Measurements from ENCODE around the gene HAS3.
A peak's percentile ranks its signal among the peaks of the same experiment; 100 is the strongest.
"Not testable (repeated sequence)": the region's sequence is repeated elsewhere in the genome, so short reads cannot be mapped to it uniquely, and the experiment has no call there.

The HAS3 gene, protein sequence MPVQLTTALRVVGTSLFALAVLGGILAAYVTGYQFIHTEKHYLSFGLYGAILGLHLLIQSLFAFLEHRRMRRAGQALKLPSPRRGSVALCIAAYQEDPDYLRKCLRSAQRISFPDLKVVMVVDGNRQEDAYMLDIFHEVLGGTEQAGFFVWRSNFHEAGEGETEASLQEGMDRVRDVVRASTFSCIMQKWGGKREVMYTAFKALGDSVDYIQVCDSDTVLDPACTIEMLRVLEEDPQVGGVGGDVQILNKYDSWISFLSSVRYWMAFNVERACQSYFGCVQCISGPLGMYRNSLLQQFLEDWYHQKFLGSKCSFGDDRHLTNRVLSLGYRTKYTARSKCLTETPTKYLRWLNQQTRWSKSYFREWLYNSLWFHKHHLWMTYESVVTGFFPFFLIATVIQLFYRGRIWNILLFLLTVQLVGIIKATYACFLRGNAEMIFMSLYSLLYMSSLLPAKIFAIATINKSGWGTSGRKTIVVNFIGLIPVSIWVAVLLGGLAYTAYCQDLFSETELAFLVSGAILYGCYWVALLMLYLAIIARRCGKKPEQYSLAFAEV

DNA sequence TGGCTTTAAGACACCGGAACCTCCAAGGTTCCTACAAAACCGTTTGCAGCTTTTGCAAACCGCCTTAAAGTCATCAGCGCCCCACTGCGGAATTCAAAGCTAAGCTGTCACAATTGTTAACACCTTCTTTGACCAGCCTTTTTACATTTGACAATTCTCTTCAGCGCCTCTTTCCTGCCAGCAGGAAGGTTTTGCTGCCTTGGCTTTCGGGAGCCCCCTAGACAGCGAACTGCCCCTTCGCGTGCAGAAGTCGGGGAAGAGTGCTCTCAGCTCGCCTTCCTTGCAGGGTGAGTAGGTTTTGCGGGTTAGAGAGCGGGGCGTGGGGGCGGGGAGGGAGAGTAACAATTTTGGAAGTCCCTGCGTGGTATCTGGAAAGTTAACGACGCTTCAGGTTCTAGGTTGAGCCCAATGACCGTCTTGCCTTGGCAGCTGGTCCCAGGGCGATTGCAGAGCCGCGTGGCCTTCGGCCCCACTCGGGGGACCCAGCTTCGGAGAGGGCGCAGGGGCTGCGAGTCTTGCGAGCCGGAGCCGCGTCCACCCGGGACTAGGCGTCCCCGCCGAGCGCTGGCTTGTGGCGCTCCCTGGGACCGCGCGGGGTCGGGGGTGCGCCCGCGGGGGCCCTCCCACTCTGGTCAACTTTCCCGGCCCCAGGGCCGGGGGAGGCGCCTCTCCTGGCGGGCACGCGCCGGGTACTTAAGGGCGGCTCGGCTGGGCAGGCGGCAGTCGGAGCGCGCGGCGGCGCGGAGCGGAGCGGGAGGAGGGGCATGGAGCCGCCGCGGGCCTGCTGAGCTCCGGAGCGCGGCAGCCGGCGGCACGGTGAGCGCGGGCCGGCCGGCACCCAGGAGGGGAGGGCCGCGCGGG, at the start of gene HAS3:
HAS3 (plus strand) TSS at position 153 of the 861 bp plus-strand sequence. CDS start 3,743 bp downstream, outside the sequence.
- DNase-seq: peak; percentile 74

DNA sequence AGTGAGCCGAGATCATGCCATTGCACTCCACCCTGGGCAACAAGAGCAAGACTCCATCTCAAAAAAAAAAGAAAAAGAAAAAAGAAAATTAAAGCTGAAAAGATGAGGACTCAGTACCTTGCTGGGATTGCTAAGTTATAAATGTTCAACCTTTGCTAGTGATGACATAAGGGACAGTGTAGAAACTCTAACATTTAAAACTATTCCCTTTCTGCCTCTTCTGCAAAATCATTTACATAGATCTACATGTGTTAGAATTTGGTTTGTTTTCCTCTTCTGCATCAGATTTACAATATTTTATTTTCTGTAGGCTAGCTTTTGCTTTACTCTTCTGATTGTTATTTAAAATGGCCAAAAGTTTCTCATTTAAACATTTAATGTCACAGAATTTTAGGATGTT, 49.5 kb upstream of the HAS3 start:
- no peak for DNase-seq

DNA sequence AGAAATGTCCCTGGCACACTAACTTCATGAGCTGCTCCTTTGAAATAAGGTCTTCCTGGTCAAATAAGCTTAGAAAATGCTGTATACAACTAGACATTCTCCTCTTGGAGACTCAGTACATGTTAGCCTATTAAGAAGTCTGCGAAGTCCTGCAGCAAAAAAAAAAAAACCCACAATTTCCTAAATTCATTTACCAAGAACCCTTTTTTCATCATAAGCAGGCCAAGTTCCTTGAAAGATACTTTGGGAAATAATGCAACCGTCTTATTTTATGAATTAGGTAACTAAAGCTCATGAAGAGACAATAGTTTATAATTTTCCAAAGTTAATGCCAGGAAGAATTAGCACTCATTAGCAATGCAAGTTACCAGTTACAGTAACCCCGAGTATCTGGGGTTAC, 49.0 kb upstream of the HAS3 start:
- DNase-seq: no peak

DNA sequence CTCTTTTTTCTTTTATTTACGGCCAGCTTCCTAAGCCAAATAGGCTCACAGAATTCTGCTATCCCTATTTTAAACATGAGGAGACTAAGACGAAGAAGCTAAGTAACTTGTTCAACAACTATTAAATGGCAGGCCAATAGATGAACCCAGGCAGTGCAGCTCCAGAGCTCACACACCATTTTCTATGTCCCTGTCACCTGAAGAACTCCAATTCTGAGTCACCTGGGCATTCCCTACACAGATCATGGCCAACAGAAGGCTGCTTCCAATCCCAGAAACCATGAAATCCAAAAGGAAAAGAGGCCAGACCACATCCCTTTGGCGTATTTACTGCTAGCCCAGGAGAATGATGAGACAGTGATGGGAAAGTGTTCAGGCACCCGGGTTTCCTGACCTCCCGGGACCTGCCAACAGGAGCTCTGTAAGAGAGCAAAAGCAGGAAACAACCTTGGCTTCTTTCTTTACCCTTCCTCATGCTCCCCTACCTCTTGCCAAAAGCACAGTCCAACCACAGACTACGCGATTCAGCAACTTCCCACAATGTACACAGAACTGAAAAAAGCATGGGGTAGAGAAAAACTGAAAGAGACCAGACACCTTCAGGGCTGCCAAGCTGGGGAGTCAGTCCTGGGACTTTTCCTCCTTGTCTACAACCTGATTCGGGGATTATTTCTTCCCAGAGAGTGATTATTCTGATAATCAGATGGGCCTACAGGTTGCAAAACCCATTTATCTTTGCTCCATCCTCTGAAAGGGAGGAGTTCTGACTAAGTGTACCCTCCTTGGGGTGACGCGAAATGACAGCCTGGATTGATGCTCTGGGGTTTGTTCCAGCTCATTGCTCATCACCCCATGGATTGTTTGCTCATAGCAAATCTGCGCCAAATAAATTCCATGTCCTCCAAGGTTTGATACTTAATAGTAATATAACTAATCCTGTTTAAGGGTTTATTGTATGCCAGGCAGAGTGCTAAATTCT, 47.8 kb upstream of the HAS3 start:
- no peak for DNase-seq

DNA sequence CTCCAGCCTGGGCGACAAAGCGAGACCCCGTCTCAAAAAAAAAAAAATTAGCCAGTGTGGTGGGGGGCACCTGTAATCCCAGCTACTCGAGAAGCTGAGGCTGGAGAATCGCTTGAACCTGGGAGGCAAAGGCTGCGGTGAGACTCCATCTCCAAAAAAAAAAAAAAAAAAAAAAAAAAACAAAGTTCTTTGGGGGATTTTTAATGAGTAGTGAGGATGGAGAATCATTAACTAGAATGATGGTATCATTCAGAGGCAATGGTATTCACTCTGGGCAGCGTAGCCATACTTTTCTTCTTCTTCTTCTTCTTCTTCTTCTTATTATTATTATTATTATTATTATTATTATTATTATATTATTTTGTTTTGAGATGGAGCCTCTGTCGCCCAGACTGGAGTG, 42.0 kb upstream of the HAS3 start:
- not testable (repeated sequence) for DNase-seq

DNA sequence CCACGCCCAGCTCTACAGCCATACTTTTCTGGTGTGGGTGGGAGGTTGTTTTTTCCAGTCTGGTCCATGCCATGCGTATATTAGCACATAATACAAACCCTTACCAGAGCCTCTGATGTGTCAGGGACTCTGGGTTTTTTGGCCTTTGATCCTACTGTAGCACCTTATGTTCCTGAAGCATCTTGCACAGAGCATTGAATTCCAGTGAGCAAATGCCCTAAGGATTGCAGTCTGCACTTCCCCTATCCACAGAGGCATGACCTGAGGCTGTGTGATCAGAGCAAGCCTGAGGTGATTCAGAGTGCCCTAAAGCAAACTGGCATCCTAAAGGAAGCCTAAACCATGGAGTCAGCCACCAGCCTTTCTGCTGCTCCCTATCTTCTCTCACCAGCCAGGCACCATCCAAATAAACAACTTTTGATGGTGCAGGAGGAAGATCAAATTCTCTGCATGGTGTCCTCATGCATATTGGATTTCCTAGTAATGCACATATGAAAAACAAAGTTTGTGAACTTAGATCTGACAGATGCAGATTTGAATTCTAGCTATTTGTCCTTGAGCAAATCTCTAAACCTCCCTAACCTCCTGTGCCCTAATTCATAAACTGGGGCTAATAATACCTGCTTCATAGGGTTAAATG, 41.2 kb upstream of the HAS3 start:
- DNase-seq: peak; percentile 66

DNA sequence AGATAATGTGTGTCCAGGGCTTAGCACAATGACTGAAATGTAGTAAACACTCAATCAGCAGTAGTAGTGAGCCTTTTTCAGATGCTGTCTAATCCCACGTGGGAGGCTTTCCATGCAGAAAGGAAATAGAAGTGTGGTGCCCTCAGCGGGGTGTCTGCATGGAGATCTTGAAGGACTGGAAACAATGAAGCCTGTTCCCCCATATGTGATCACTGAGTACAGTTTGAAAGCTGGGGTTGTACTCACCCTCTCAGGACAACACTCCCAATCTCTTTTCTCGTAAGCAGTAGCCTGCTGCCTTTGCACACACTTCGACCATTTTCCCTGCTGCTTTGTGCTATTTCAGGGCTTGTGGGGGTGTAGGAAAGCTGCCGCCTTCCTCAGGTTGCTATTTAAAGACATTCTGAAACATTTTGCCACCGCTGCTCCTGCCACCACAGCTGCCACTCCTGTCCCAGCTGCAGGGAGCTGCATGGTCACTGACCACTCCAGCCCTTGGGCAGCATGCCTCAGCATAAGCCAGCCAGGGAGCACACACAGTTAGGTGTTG, 40.6 kb upstream of the HAS3 start:
- no peak for DNase-seq

DNA sequence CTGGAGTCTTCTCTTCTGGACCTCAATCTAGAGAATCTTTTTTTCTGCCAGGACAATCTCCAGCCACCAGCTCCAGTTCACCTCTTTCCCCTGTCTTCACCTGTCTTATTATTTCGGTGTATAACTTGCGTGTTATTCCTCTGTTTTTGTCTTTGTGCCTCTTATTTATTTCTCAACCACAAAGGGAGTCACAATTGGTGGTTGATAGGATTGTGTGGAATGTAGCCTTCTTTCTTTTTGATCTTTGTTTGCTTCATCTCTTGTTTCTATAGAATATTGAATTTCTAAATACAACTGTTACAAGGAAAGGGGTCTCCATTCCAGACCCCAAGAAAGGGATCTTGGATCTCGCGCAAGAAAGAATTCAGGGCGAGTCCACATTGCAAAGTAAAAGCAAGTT, 35.9 kb upstream of the HAS3 start:
- DNase-seq: no peak

DNA sequence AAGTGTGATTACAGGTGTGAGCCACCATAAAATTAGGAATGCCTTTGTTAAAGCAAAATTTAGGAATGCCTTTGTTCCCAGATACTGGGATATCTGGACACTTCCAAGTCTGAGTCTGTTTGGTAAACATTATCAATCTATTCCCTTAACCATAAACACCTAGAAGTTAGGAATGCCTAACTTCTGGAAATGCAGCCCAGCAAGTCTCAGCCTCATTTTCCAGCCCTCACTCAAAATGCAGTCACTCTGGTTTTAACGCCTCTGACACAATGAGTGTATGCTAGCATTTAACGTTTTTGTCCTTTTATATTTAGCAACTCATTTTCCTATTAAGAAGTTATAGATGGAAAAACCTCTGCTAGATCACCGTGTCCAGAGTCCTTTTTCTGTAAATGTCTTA, 34.4 kb upstream of the HAS3 start:
- DNase-seq: no peak

DNA sequence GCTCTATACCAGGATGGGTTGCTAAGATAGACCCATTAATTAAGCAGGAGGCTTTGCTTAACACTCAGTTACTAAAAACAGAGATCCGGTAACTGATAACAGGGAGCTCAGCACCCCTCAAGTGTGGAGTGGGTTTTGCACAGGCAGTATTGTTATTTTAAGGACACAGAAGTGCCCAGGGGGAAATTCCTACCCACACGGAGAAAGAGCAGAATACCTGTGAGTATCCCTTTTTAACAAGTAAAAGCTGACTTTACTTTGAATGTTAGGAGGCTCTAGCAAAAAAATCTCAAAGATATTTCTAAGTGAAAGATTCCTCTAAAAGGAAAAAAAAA, 32.8 kb upstream of the HAS3 start:
- no peak for DNase-seq

DNA sequence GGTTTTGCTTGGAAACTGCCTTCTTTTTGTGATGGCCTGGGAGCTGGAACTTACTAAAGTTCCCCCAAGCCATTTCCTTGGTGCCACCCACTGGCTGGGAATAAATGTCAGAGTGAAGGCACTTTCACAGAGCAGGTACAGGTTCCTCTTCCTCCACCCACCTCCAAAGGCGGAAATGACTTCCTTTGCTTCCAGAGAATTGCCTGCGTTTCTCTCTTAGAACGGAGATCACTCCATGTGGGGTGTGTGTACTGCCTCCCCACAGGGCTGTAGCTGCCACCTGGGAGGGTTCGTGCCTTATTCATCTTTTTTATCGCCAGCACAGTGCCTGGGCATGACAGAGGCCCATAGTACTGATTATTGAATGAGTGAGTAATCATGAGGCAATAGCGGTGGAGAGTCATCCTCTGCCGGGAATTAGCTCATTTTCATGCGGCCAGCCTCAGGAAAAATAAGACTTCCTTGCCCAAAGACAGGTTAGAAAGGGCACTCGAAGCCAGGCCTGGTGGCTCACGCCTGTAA, 32.2 kb upstream of the HAS3 start:
- peak; percentile 65 for DNase-seq

DNA sequence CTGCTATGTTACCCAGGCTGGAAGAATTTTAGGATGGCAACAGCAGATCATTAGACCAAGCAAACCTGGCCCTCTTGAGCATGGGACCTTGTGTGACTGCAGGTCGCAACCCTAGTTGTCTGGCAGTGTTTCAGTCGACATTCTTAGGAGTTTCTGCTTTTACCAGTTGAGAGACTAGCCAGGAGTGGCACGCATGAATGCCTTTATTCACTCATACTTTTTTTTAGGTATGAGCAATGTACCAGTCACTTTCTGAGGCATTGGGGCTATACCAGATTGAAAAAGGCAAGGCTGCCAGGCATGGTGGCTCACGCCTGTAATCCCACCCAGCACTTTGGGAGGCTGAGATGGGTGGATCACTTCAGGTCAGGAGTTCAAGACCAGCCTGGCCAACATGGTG, 28.2 kb upstream of the HAS3 start:
- no peak for DNase-seq

DNA sequence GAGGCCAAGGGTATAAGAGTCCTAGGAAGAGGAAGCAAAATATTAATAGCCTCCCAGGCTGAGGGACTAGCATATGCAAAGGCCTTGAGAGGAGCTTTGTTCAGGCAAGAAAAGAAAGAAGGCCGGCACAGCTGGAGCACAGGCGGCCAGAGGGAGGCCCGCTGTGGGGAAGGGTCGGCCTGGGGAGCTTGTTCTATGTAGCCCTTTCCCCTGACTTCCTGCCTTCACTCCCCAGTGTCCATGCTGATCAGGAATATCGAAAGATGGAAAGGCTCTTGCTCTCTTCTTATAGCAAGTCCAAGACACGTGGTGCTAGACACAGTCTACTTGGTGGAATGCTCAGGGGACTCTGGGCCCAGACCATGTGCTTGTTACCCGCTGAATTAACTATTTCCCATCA, 27.4 kb upstream of the HAS3 start:
- DNase-seq: no peak

DNA sequence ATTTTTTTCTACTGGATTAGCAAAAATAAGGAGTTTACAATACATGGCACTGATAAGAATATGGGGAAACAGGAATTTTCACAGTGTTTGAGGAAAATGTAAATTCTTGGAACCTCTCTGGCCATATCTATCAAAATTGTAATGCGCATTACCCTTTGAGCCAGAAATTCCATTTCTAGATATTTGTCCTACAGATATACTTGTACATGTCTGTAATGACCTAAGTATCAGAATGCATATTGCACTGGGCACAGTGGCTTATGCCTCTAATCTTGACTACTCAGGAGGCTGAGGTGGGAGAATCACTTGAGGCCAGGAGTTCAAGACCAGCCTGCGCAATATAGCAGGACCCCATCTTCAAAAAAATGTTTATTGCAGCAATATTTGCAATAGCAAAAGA, 25.8 kb upstream of the HAS3 start:
- no peak for DNase-seq

DNA sequence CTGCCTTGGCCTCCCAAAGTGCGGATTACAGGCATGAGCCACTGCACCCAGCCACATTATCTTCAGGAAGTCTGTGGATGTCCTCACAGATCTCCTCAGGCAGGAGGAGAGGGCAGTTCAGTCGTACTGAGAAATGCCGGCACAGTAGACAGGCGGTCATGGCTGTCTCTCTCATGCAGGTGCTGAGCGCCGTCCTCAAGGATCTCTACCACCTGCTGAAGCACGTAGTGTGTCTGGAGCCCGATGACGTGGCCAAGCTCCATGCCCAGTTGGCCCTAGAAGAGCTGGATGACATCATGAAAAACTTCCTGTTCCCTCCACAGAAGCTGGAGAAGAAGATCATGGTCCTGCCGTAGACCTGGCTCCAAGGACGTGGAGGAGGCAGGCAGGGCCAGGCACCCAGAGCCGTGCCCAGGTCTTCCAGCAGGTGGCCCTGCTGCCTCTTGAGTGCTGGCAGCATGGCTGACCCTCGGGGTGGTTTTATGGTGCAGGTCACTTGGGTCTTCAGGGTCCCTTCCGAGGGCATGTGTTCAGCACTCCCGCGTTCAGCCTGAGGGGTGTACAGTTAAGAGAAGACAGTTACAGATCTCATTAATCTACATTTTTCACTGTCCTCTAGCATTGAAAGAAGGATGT, 22.0 kb upstream of the HAS3 start:
- no peak for DNase-seq

DNA sequence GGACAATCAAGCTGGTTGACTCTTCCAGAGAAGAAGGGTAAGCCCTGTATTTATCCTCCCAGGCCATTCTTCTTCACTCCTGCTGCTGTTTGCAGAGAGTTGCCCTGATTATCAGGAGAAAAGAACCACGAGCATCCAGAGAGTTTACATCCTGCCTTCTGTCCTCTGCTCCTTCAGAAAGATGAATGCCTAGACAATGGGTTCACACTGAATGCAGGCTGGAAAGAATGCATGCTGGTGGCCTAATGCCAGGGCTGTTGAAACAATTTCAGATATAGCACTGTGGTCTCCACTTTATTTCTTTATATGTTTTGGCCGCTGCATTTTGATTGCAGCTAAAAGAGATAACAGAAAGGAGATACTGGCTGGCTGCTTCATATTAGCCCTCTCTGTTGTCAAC, 21.2 kb upstream of the HAS3 start:
- no peak for DNase-seq

DNA sequence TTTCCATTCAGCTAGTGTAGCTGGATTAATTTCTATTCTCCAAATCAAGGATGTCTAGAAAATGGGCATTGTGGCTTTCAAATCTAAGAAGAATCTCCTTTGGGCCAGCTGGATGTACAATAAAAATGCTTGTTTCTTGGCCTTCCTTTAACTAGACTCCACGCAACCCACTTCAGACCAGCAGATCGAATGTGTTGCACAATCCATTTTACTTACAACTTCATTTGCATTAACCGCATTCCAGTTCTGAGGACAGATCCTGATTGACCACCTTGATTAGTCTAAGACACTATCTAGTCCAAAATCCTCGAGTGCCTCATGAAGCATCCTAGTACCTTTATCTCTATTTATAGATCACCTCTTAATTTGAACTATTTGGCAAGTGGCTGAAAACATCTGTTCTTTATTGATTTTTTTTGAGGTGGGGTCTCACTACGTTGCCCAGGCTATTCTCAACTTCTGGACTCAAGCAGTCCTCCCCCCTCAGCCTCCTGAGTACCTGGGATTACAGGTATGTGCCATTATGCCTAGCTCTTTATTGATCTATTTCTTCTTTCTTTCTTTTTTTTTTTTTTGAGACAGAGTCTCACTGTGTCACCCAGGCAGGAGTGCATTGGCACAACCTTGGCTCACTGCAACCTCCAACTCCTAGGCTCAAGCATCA, 20.3 kb upstream of the HAS3 start:
- DNase-seq: no peak

DNA sequence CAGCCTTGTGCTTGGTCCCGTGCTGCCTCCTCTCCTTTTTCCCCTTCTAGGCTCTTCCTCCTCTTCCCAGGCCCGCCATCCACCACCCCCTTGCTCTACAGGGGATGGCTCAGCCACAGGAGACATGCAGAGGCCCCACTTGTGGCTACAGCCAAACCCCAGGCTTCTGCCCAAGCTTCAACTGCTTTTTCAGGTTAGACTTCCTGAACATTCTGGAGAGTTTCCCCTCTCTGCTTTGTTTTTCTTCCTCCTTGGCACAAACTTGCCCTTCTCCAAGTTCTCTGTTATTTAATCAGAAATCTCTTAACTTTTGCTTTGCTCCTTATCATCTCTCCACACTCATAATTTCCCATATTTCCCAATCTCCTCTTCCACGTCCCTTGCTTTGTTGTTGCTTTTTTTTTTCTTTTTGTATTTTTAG, 18.3 kb upstream of the HAS3 start:
- no peak for DNase-seq

DNA sequence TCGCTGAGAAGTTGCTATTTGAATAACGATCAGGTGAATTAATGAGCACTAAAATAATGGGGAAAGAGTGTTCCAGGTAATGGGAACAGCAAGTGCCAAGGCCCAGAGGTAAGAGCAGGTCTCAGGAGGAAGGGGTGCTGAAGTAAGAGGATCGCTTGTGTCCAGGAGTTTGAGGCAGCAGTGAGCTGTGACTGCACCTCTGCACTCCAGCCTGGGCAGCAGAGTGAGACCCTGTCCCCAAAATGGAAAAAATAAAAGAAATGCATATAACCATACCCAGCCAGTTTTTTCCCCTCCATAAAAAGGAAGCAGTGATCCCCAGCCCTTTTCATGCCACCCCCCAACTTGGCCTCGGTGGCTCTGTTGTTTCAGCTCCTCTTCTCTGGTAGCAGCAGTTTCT, 16.8 kb upstream of the HAS3 start:
- no peak for DNase-seq

DNA sequence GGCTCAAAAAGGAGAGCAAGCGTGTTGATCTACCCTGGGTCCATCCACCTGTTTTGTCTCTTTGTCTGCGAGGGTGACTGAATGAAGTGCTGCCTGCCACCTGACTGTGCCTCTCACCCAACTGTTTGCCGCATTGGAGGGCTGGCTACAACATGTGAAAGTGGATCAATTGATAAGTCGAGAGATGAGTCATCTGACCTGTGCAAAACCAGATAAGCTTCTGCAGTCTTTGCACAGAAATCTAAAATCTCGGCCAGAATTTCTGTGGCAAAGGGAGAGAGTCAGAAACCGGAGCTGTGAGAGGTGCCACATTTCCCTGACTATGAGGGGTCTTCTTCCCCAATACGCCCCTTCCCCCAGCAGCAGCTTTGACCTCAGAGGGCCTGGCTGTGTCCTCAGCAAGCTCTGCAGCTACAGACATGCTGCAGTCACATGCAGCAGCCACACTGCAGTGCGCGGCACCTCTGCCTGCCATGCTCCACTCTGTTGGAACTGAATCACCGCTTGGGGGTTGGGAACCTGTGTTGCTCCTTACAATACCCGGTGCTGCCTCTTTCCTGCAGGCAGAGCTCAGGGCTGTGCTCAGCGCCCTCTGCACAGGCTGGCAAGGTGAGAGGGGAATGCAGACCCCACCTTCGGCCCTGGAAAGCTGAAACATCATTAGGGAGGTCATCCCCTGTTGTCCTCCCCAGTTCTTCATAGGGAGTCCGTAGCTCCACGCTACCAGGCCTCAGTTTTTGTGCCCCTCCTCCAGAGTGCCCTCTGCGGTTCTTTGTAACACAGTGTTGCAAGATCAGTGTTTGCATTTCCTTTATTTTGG, 16.2 kb upstream of the HAS3 start:
- DNase-seq: peak; percentile 85

Measured in islet precursor cell (in vitro differentiated cells).